OCI-LY1 (cell line): ENCODE measurements around the gene VPREB1.
"Not testable (repeated sequence)": the region's sequence is repeated elsewhere in the genome, so short reads cannot be mapped to it uniquely, and the experiment has no call there.

Experiments
- H2AFZ ChIP-seq: fragments of 200-600 bp; sonication (generic), shearing (Covaris generic); 2 replicates; pipeline ENCODE4 v1.6.0; 2014; ENCODE audit warnings: antibody characterized with exemption, mild to moderate bottlenecking, low read length
- H3F3A ChIP-seq: fragments of 200-600 bp; sonication (generic), shearing (Covaris generic); 2 replicates; pipeline ENCODE4 v1.6.0; 2014; ENCODE audit warnings: mild to moderate bottlenecking, antibody characterized with exemption, low read length, moderate library complexity; ENCODE audit not compliant: insufficient read depth
- H3K27ac ChIP-seq: fragments of 200-600 bp; sonication (generic); 2 replicates; pipeline ENCODE4 v1.5.1; 2014; ENCODE audit warnings: low read length, mixed run types, mild to moderate bottlenecking, low read depth; ENCODE audit not compliant: poor library complexity, severe bottlenecking
- H3K27me3 ChIP-seq: fragments of 200-600 bp; sonication (generic); 2 replicates; pipeline ENCODE4 v1.6.0; 2014; ENCODE audit warnings: antibody characterized with exemption, mild to moderate bottlenecking, low read length, moderate library complexity; ENCODE audit not compliant: insufficient read depth
- H3K36me3 ChIP-seq: fragments of 200-600 bp; sonication (generic); 2 replicates; pipeline ENCODE4 v1.6.1; 2014; ENCODE audit warnings: mild to moderate bottlenecking, antibody characterized with exemption, low read length, moderate library complexity, mixed read lengths; ENCODE audit not compliant: insufficient read depth
- H3K4me1 ChIP-seq: fragments of 200-600 bp; sonication (generic); 2 replicates; pipeline ENCODE4 v1.5.1; 2014; ENCODE audit warnings: mild to moderate bottlenecking, low read length, moderate library complexity; ENCODE audit not compliant: insufficient read depth, severe bottlenecking
- H3K4me2 ChIP-seq: fragments of 200-600 bp; sonication (generic), shearing (Covaris generic); 2 replicates; pipeline ENCODE4 v1.6.1; 2014; ENCODE audit warnings: low read length
- H3K4me3 ChIP-seq: fragments of 200-600 bp; sonication (generic); 2 replicates; pipeline ENCODE4 v1.5.1; 2014; ENCODE audit warnings: low read length, low read depth, mild to moderate bottlenecking, mixed read lengths; ENCODE audit not compliant: poor library complexity, severe bottlenecking
- H3K79me2 ChIP-seq: fragments of 200-600 bp; shearing (Covaris generic); 2 replicates; pipeline ENCODE4 v1.6.1; 2016; ENCODE audit warnings: mixed run types, low read length, mixed read lengths; ENCODE audit not compliant: insufficient read depth
- H3K9ac ChIP-seq: fragments of 200-600 bp; sonication (generic), shearing (Covaris generic); 2 replicates; pipeline ENCODE4 v1.6.1; 2014; ENCODE audit warnings: mild to moderate bottlenecking, low read length, mixed read lengths
- H3K9me2 ChIP-seq: fragments of 200-600 bp; sonication (generic), shearing (Covaris generic); 2 replicates; pipeline ENCODE4 v1.6.1; 2014; ENCODE audit warnings: low read depth, mild to moderate bottlenecking, low read length, mixed read lengths
- H3K9me3 ChIP-seq: fragments of 200-600 bp; shearing (Covaris generic); 2 replicates; pipeline ENCODE4 v1.6.1; 2014; ENCODE audit warnings: low read length, mixed read lengths
- H4K20me1 ChIP-seq: fragments of 200-600 bp; sonication (generic), shearing (Covaris generic); 2 replicates; pipeline ENCODE4 v1.6.0; 2016; ENCODE audit warnings: mild to moderate bottlenecking, low read length; ENCODE audit not compliant: insufficient read depth
- EZH2 ChIP-seq: fragments of 200-600 bp; sonication (generic), shearing (Covaris generic); IDR thresholded peaks from 2 replicates; pipeline ENCODE4 v1.8.0; 2017; ENCODE audit warnings: borderline replicate concordance, mixed run types, mild to moderate bottlenecking, antibody characterized with exemption, low read length, moderate library complexity, mixed read lengths
- TF ChIP-seq, protein P1 (sequence below): fragments of 200-600 bp; sonication (generic), shearing (Covaris generic); IDR thresholded peaks from 2 replicates; pipeline ENCODE4 v1.5.1; 2017; ENCODE audit warnings: mild to moderate bottlenecking, antibody characterized with exemption, low read length, moderate library complexity, mixed read lengths

VPREB1 gene

DNA sequence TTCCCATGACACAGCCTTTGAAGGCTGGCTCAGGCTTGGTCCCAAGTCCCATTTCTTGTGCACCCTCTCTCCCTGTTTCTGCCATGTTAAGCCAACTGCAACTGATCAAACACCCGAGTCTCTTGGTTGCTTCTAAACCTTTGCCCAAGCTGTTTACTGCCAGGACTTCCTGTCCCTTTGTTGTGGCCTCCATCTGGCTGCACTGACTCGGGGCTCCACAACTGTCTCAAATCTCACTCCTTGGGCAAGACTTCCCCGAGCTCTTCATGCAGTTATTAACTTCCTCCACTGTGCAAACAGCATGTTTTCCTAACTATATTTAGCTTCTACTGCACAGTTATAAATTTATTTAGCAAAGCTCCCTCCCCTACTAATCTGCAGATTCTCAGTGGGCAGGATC lies 4.3 kb downstream of the VPREB1 start:
- TF ChIP-seq EZH2 = no peak
- TF ChIP-seq, protein P1, sequence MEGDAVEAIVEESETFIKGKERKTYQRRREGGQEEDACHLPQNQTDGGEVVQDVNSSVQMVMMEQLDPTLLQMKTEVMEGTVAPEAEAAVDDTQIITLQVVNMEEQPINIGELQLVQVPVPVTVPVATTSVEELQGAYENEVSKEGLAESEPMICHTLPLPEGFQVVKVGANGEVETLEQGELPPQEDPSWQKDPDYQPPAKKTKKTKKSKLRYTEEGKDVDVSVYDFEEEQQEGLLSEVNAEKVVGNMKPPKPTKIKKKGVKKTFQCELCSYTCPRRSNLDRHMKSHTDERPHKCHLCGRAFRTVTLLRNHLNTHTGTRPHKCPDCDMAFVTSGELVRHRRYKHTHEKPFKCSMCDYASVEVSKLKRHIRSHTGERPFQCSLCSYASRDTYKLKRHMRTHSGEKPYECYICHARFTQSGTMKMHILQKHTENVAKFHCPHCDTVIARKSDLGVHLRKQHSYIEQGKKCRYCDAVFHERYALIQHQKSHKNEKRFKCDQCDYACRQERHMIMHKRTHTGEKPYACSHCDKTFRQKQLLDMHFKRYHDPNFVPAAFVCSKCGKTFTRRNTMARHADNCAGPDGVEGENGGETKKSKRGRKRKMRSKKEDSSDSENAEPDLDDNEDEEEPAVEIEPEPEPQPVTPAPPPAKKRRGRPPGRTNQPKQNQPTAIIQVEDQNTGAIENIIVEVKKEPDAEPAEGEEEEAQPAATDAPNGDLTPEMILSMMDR = no peak
- H3K4me3 ChIP-seq = no peak overlapping the region
- H3K36me3 ChIP-seq = no peaks in the 10 kb centered on the region
- H3K9me3 ChIP-seq = no peaks in the 10 kb centered on the region
- no peak overlapping the region; the same call in 1 of the 2 replicates for H3K9ac ChIP-seq
- no peaks in the 10 kb centered on the region for H4K20me1 ChIP-seq
- peak overlapping the region; percentile 38 for H3K4me2 ChIP-seq
- H3F3A ChIP-seq = no peaks in the 10 kb centered on the region
- no peaks in the 10 kb centered on the region for H3K79me2 ChIP-seq
- peak overlapping the region; percentile 77 for H3K27ac ChIP-seq
- H2AFZ ChIP-seq = peak overlapping the region; percentile 39; the same call in 1 of the 2 replicates
- no peaks in the 10 kb centered on the region for H3K9me2 ChIP-seq
- no peaks in the 10 kb centered on the region for H3K27me3 ChIP-seq
- peaks cover 54% of the 10 kb centered on the region for H3K4me1 ChIP-seq

DNA sequence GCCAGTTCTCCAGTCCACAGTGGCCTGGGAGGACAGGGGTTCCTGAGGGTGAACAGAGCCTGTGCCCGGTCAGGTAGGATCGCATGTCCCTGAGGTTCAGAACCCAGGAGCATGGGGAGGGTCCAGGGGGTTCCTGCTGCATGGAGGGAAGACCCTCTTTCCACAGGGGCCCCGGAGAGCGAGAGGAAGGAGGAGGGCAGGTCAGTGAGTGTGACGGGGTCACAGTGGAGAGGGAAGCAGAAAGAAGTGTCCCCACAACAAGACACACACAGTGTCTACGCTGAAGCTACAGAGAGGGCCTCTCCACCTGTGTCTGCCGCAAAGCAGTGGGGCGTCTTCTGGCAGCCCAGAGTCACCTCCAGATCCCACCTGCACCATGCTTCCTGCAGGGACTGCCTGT lies 6.1 kb downstream of the VPREB1 start:
- H3K9me3 ChIP-seq, H3K4me2 ChIP-seq, H3K4me3 ChIP-seq, H3K9me2 ChIP-seq, H3K9ac ChIP-seq, H4K20me1 ChIP-seq, H3K79me2 ChIP-seq, H3K27me3 ChIP-seq, H3K36me3 ChIP-seq, H3F3A ChIP-seq, H2AFZ ChIP-seq: not testable (repeated sequence)
- H3K27ac ChIP-seq = peak overlapping the region; percentile 20
- H3K4me1 ChIP-seq = peaks cover 36% of the 10 kb centered on the region

DNA sequence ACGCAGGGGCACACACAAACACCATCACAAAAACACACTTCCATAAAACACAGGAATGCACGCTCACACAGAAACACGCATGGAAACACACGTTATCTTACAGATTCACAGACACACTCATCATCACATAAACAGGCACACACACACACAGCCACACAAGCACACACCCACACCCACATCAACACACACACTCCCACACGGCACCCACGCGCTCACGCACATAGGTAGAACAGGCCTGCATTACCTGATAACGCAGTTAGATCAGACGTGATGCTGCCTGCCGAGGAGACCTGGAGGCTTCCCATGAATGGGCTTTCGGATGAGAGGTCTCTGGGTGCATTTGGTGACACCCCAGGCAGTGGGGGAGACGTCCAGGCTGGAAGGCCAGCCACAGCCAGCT lies 11.5 kb downstream of the VPREB1 start:
- Histone ChIP-seq H3K4me3 (peak overlapping the region; percentile 38), H3K4me2 (peak overlapping the region; percentile 53; the same call in 1 of the 2 replicates)
- not testable (repeated sequence) for H4K20me1 ChIP-seq, H3K9me2 ChIP-seq, H2AFZ ChIP-seq, H3K36me3 ChIP-seq, H3K9me3 ChIP-seq, H3K9ac ChIP-seq, H3K4me1 ChIP-seq, H3F3A ChIP-seq, H3K27me3 ChIP-seq, H3K79me2 ChIP-seq, H3K27ac ChIP-seq

DNA sequence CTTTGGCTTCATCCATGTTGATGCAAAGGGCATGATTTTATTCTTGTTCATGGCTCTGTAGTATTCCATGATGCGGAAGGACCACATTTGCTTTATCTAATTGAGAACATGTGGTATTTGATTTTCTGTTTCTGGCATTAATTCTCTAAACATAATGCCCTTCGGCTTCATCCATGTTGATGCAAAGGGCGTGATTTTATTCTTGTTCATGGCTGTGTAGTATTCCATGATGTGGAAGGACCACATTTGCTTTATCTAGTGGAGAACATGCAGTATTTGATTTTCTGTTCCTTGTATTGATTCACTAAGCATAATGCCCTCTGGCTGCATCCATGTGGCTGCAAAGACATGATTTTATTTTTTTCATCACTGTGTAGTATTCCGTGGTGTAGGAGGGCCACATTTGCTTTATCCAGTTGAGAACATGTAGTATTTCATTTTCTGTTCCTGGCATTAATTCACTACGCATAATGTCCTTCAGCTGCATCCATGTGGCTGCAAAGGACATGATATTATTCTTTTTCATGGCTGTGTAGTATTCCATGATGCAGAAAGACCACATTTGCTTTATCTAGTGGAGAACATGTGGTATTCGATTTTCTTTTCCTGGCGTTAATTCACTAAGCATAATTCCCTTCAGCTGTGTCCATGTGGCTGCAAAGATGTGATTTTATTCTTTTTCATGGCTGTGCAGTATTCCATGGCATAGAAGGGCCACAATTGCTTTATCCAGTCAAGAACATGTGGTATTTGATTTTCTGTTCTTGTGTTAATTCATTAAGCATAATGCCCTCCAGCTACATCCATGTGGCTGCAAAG lies 14.2 kb downstream of the VPREB1 start:
- not testable (repeated sequence) for H2AFZ ChIP-seq, H3K27me3 ChIP-seq, H3K27ac ChIP-seq

DNA sequence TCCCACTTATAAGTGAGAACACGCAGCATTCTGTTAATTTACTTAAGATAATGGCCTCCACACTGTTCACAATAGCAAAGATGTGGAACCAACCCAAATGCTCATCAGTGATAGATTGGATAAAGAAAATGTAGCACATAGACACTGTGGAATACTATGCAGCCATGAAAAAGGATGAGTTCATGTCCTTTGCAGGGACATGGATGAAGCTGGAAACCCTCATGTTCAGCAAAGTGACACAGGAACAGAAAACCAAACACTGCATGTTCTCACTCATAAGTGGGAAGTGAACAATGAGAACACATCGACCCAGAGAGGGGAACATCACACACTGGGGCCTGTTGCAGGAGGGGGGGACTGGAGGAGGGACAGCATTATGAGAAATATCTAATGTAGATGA lies 15.6 kb downstream of the VPREB1 start:
- H3K9me2 ChIP-seq, H3K27me3 ChIP-seq, H4K20me1 ChIP-seq, H3F3A ChIP-seq, H3K36me3 ChIP-seq, H3K4me2 ChIP-seq, H2AFZ ChIP-seq, H3K9ac ChIP-seq, H3K79me2 ChIP-seq, H3K4me1 ChIP-seq, H3K27ac ChIP-seq, H3K9me3 ChIP-seq, H3K4me3 ChIP-seq: not testable (repeated sequence)

More for the DNA sequence above, 14.2 kb downstream of the VPREB1 start:
- H3F3A ChIP-seq, H3K9me2 ChIP-seq, H3K9ac ChIP-seq, H3K4me2 ChIP-seq, H3K79me2 ChIP-seq, H3K4me1 ChIP-seq, H3K4me3 ChIP-seq, H3K9me3 ChIP-seq, H4K20me1 ChIP-seq, H3K36me3 ChIP-seq: not testable (repeated sequence)

DNA sequence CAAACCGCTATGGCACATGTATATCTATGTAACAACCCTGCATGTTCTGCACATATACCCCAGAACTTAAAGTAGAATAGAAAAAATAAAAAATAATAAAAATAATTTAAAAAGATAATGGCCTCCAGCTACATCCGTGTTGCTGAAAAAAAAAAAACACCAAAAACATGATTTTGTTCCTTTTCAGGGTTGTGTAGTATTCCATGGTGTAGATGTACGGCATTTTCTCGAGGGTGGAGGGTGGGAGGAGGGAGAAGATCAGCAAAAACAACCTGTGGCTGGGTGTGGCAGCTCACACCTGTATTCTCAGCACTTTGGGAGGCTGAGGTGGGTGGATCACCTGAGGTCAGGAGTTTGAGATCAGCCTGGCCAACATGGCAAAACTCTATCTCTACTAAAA lies 16.0 kb downstream of the VPREB1 start:
- not testable (repeated sequence) for H3K27me3 ChIP-seq, H2AFZ ChIP-seq, H3K4me3 ChIP-seq, H3K9me2 ChIP-seq, H4K20me1 ChIP-seq, H3F3A ChIP-seq, H3K4me1 ChIP-seq, H3K4me2 ChIP-seq, H3K27ac ChIP-seq, H3K36me3 ChIP-seq, H3K79me2 ChIP-seq, H3K9me3 ChIP-seq, H3K9ac ChIP-seq
